Left ventricle myocardium inferior (tissue), 1 donor: Measurements from ENCODE around the gene IGFN1. TPM values are rescaled to one million over a fixed set of nuclear protein-coding genes. Genes with fewer than 3 reads are reported as not detected.

Source experiments
- DNase-seq: peaks from one replicate; pipeline ENCODE4 v3.0.0-alpha.2; 2020
- H3K27ac ChIP-seq: fragments of 200-600 bp; replicated peaks from 2 replicates; pipeline ENCODE4 v1.8.0; 2021
- H3K27me3 ChIP-seq: fragments of 200-600 bp; 2 replicates; pipeline ENCODE4 v1.8.0; 2021; ENCODE audit warnings: low read depth
- H3K36me3 ChIP-seq: fragments of 200-600 bp; 2 replicates; pipeline ENCODE4 v1.8.0; 2021
- H3K4me1 ChIP-seq: fragments of 200-600 bp; 2 replicates; pipeline ENCODE4 v1.8.0; 2021
- H3K4me3 ChIP-seq: fragments of 200-600 bp; 2 replicates; pipeline ENCODE4 v1.8.0; 2021; ENCODE audit warnings: mild to moderate bottlenecking, moderate library complexity
- H3K9me3 ChIP-seq: fragments of 200-600 bp; replicated peaks from 2 replicates; pipeline ENCODE4 v1.8.0; 2021
- intact Hi-C: fragments of 100-400 bp; cut with micrococcal nuclease; formaldehyde crosslinking; loops from one replicate; pipeline ENCODE4 v1.11.0; 2022
- total RNA-seq: library from RNA; stranded (reverse); fragmentation: NEBNext Ultra II Directional; extraction: Animal tissue kit (Norgen Biotek cat#: 25700); gene quantifications from one replicate; pipeline ENCODE4 v1.2.1, GENCODE V29; 2021
- TF ChIP-seq, protein P1 (sequence below): fragments of 200-600 bp; IDR thresholded peaks from 2 replicates; pipeline ENCODE4 v1.8.0; 2021; ENCODE audit warnings: antibody characterized with exemption, mild to moderate bottlenecking, borderline replicate concordance
- donor health status: DM: no; HTN: yes; CAD: no; lungs with severe emphysema.

The IGFN1 gene
- total RNA-seq, 1 donor from 2014 or later, result not detected

DNA sequence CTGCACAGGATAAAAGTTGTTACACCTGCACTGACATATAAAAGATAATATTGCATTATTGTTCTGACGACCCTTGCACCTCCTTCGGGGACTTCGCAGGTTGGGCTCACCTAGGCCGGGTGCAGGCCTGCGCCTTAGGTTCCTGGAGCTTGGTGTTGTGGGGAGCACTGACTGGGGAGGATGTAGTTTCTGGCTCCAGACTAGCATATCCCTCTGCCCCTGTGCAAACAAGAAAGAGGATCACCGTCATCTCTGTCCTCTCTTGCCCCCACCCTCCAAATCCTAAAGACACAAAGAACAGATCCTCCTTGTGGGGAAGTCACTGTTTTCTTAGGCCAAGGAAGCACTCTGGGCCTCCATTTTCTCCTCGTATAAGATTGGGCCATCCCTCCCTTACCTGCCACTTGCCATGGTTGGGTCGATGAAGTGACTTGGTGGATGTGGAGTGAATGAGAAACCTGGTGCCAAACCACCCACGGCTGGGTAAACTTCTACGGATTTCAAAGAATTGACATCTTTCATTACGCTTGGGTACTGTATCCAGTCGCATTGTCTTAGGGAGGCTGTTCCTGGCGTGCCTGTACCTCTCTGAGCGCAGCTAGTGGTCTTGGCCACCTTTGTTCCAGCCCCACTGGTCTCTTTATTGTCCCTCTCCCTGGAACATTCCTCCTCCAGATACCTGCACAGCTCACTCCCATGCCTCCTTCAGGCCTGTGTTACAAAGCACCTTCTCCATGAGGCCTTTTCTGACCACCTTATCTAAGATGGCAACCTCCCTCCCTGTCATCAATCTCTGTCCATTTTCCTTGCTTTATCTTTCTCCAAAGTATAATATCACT, 58.3 kb downstream of the IGFN1 start:
- Histone ChIP-seq H3K9me3 (no peaks in the 10 kb centered on the region), H3K27me3 (peaks cover 22% of the 10 kb centered on the region), H3K4me1 (no peaks in the 10 kb centered on the region), H3K27ac (no peak overlapping the region), H3K4me3 (no peak overlapping the region), H3K36me3 (no peaks in the 10 kb centered on the region)
- intact Hi-C loops, result no loop called here
- TF ChIP-seq, protein P1, sequence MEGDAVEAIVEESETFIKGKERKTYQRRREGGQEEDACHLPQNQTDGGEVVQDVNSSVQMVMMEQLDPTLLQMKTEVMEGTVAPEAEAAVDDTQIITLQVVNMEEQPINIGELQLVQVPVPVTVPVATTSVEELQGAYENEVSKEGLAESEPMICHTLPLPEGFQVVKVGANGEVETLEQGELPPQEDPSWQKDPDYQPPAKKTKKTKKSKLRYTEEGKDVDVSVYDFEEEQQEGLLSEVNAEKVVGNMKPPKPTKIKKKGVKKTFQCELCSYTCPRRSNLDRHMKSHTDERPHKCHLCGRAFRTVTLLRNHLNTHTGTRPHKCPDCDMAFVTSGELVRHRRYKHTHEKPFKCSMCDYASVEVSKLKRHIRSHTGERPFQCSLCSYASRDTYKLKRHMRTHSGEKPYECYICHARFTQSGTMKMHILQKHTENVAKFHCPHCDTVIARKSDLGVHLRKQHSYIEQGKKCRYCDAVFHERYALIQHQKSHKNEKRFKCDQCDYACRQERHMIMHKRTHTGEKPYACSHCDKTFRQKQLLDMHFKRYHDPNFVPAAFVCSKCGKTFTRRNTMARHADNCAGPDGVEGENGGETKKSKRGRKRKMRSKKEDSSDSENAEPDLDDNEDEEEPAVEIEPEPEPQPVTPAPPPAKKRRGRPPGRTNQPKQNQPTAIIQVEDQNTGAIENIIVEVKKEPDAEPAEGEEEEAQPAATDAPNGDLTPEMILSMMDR, result no peak
- DNase-seq, result no peak

DNA sequence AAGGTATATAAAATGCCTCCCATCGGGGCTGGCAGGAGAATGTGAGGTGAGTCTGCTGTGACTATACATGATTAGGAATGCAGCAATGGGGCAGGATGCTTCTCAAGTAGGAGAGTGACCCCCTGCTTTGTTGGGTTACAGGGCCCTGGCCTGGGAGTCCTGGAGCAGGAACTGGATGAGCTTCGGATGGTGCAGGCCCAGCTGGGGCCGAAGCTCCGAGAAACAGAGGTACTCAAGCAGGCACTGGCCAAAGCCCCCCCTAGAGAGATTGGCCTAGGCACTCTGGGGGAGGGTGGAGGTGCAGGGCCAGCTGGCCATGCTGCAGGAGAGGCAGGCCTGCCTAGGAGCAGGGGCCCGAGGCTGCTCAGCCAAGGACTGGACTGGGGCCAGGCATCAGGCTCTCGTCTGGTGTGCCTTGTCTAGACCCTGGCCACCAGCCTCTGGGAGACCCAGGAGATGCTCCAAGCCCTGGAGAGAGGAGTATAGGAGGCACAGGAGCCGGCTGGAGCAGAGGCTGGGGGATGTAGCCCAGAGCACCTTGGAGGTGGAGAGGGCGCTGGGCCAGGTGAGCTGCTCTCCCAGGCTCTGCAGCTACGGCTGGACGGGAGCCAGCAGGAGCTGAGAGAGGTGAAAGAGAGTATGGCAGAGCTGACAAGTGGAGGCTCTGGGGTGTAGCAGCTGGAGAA, 59.8 kb downstream of the IGFN1 start:
- no peak overlapping the region for H3K27ac ChIP-seq
- H3K4me3 ChIP-seq, result no peak overlapping the region
- DNase-seq, result no peak
- H3K36me3 ChIP-seq, result no peaks in the 10 kb centered on the region
- intact Hi-C loops, result loop anchor here (10.0 kb wide), 1 partner anchor 94 kb away; no protein-coding TSS in a partner anchor
- H3K27me3 ChIP-seq, result peaks cover 8% of the 10 kb centered on the region
- TF ChIP-seq, protein P1, result no peak
- H3K4me1 ChIP-seq, result no peaks in the 10 kb centered on the region
- no peaks in the 10 kb centered on the region for H3K9me3 ChIP-seq

DNA sequence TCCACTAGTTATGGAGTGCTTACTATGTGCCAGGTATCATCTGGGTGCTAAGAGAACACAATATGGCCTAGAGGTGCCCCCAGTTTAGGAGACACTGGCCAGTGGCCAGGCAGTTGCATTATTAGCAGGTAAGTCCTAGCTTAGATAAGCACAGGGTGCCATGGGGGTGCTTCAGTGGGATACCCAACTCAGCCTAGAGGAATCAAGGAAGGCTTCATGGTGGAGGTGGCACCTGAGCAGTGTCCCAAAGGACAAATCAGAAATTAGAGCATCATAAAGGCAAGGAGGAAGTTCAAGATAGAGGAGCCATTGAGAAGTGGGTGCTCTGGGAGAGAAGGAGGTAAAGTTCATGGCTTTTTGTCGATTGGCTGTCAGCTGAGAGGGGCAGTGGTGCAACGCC, 60.8 kb downstream of the IGFN1 start:
- no peak overlapping the region for H3K4me3 ChIP-seq
- H3K36me3 ChIP-seq, result no peaks in the 10 kb centered on the region
- H3K27me3 ChIP-seq, result peaks cover 8% of the 10 kb centered on the region
- TF ChIP-seq, protein P1, result no peak
- intact Hi-C loops, result loop anchor here (10.0 kb wide), 1 partner anchor 93 kb away; no protein-coding TSS in a partner anchor
- H3K4me1 ChIP-seq, result no peaks in the 10 kb centered on the region
- no peaks in the 10 kb centered on the region for H3K9me3 ChIP-seq
- no peak overlapping the region for H3K27ac ChIP-seq
- DNase-seq, result no peak

DNA sequence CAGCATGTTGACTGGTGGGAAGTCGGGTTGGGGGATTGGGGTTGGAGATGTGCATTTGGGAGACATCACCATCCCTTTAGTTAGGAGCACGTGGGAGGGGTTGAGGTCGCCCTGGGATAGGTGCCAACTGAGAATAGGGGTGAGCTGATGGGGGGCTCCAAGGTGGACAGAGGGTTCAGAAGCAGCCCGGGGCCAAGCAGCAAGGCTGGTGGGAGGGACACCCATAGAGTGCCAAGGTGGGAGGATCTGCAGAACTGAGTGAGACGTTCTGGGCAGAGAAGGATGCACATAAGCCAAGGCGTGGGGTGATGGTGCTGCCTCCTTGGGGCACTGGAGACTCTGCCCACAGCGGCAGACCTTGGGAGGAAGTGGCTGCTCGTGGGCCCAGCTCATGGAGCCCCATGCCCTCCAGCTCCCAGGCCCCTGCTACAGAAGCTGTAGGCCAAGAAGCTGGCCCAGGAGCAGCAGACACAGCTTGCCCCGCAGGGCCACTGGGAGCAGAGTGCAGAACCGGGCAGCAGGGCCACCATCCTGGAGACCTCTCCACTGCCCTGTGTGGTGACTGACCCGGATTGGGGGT, 61.3 kb downstream of the IGFN1 start:
- DNase-seq, result no peak
- H3K4me3 ChIP-seq, result no peak overlapping the region
- intact Hi-C loops, result loop anchor here (10.0 kb wide), 1 partner anchor 93 kb away; no protein-coding TSS in a partner anchor
- H3K27me3 ChIP-seq, result peaks cover 8% of the 10 kb centered on the region
- no peaks in the 10 kb centered on the region for H3K9me3 ChIP-seq
- no peak overlapping the region for H3K27ac ChIP-seq
- H3K36me3 ChIP-seq, result no peaks in the 10 kb centered on the region
- TF ChIP-seq, protein P1, result no peak
- no peaks in the 10 kb centered on the region for H3K4me1 ChIP-seq

DNA sequence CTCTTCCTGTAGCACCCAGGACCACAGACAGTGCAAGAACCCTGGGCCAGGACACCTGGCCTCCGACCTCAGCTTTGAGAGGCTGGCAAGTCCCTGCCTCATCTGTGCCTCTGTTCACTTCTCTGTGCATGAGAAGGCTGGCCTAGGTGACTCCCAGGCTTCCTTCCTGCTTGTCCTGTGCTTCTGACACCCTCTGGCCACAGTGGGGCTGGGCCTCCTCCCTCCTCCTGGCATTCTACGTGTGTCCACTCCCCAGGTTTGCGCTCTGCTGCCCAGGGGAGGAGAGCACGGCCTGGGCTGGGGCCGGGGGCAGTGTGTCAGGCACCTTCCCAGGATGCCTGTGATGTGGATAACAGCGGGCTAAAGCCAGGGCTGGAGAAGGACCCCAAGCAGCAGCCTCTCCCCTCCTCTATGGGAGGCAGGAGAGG, 62.3 kb downstream of the IGFN1 start:
- Histone ChIP-seq H3K4me1 (no peaks in the 10 kb centered on the region), H3K27ac (no peak overlapping the region), H3K4me3 (no peak overlapping the region), H3K27me3 (peaks cover 8% of the 10 kb centered on the region), H3K36me3 (no peaks in the 10 kb centered on the region), H3K9me3 (no peaks in the 10 kb centered on the region)
- TF ChIP-seq, protein P1, result no peak
- intact Hi-C loops, result loop anchor here (10.0 kb wide), 1 partner anchor 92 kb away; no protein-coding TSS in a partner anchor
- no peak for DNase-seq
